HG02885 (cell line): ENCODE results near the gene SYT15.
"Not testable (repeated sequence)": the region's sequence is repeated elsewhere in the genome, so short reads cannot be mapped to it uniquely, and the experiment has no call there.

Experiments
- ATAC-seq: cut with Tn5 transposase; IDR thresholded peaks from one replicate; pipeline ENCODE4 v1.9.1; 2021; ENCODE audit warnings: mild to moderate bottlenecking; ENCODE audit not compliant: unreplicated experiment, poor library complexity

Gene SYT15

DNA sequence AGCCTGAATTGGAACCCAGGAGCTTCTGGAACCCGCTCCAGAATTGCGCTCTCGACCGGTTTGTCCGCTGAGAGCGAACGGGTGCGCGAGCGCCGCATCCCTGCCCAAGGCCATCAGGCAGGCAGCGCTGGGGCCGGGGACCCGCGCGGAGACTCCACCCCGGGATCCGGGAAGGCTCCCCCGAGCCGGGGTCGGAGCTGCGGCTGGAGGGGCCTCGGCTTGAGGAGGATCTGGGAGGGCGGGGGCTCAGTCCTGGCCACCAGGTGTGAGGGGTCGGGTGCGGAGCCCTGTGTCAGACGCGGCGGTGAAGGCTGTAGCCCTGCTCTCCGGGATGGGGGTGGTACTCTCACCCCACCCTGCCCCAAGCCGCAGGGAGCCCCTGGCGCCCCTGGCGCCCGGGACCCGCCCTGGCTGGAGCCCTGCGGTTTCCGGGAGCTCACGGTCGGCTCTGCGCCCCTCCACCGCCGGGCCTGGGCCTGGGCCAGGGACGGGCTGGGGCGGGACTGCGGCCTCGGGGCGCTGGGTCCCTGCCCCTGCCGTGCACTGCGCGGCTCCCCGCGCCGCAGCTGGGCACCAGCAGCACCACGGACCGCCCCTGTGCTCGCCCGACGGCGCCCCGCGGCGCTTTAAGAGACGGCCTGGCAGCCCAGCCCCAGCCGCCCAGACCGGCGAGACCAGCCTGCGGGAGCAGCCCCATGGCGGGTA, at the start of gene SYT15:
TSS of gene SYT15 (plus strand) at position 655 of the 705 bp plus-strand sequence. CDS start at position 696, 41 bp downstream.
- not testable (repeated sequence) for ATAC-seq

DNA sequence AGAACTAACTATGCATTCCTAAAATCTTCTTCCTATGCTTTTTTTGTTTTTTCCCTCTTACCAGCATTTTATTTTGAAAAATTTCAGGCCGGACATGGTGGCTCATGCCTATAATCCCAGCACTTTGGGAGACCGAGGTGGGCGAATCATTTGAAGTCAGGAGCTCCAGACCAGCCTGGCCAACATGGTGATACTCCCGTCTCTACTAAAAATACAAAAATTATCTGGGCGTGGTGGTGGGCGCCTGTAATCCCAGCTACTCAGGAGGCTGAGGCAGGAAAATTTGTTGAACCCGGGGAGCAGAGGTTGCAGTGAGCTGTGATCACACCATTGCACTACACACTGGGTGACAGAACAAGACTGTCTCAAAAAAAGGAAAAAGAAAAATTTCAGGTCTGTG, 49.2 kb upstream of the SYT15 start:
- ATAC-seq, result not testable (repeated sequence)

DNA sequence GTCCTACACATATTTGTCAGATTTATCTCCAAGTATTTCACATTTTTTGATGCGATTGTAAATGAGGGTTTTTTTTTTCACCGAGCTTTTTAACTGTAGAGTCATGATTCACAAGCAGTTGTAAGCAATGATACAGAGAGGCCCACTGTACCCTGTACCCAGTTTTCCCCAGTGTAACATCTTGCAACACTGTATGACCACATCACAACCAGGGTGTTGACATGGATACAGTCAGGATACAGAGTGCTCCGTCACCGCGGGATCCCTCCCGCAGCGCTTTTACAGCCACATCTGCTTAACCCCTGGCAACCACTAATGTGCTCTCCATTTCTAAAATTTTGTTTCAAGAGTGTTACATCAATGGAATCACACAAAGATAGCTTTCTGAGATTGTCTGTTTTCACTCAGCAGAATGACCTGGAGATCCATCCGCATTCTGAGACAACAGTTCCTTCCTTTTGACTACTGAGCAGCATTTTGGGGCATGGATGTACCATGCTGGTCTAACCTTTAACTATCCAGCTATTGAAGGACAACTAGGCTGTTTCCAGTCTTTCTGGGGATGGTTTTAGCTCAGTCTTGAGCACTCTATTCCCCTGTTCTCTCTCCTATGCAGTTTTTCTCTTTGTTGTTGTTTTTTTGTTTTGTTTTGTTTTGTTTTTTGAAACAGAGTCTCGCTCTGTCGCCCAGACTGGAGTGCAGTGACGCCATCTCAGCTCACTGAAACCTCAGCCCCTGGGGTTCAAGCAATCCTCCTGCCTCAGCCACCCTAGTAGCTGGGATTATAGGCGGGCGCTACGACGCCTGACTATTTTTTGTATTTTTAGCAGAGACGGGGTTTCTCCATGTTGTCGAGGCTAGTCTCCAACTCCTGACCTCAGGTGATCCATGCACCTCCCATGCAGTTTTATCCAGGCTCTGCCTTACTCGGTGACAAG, 48.4 kb upstream of the SYT15 start:
- ATAC-seq, result no peak

DNA sequence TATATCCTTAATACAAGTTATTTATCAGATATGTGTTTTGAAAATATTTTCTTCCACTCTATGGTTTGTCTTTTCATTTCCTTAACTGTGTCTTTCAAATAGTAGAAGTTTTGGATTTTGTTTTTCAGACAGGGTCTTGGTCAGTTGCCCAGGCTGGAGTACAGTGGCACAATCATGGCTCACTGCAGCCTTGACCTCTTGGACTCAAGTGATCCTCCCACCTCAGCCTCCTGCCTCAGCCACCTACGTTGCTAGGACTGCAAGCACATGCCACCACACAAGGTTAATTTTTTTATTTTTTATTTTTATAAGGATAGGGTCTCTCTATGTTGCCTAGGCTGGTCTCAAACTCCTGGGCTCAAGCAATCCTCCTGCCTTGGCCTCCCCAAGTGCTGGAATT, 46.7 kb upstream of the SYT15 start:
- ATAC-seq, result not testable (repeated sequence)

DNA sequence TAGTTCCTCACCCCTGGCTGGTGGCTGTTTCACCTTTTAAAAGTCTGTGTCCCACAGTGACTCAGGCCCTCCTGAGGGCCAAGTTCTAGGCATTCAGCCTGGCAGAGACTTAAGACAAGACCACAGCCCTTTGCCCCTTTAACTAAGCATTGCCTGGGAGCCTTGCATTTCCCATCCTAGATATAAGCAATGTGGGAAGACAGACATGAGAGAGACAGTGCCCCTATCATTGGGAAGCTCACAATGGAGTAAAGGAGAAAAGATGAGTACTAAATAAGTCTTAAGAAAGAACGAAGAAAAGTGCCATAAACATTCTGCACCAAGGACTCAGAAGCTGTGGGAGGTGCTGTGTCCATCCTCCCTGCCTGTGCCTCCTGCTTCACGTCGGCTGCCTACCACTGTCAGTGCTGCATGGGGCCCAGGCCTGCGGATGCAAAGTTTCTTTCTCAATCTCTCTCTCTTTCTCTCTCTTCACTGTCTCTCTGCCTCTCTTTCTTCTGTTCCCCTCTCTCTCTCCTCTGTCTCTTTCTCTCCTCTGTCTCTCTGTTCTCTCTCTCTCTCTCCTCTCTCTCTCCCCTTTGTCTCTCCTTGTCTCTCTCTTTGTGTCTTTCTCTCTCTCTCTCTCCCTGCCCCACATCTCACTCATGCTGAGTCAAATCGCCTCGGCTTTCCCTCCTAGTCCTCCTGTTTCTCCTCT, 44.0 kb upstream of the SYT15 start:
- no peak for ATAC-seq

DNA sequence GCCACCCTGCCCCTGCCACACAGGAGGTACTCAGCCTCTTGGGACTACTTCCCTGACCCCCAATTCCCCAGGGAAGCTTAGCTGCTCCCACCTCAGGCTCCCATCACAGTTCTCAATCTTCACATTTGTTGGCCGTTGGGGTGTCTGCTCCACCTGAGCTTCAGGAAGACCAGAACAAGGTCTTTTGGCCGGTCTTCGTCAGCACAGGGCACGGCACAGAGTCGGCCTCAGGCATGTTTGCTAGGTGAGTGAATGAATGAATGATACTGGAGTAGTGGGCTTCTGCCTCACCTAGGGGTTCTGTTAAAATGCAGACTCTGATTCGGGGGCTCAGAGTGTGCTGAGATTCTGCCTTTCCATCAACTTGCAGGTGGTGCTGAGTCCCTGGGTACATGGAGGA, 42.8 kb upstream of the SYT15 start:
- no peak for ATAC-seq

DNA sequence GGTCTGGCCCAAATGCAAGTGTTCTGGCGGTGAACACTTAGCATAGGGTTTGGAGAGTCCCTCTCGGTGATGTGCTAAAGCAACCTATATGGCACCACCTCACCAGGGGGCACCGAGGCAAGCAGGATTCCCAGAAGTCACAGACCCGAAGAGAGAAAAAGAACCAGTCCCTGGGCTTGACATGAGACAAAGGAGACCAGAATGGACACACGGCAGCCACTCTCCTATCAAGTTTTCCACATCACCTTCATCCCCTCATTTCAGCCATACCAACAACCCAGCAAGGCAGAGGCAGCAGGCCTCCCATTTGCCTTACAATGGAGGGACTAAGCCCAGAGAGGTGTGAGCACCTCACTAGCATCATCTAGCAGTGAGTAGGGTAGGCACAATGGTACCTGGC, 42.1 kb upstream of the SYT15 start:
- ATAC-seq, result no peak

DNA sequence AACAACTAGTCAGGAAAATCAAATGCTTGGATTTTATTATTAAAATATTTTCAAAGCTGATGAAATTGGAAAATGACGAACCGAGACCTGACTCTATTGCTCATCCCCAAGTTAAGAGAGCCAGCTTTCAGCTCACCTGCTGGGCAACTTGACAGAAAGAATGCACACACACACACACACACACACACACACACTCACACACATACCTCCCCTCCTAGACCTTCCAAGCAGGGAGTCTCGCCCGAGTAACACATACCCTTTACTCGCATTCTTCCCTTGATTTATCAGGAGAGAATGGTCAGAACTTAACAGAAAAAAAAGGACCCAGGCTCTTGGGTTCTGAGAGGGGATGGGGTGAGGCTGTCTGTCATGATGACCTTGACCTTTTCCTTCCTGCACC, 41.6 kb upstream of the SYT15 start:
- ATAC-seq, result no peak

DNA sequence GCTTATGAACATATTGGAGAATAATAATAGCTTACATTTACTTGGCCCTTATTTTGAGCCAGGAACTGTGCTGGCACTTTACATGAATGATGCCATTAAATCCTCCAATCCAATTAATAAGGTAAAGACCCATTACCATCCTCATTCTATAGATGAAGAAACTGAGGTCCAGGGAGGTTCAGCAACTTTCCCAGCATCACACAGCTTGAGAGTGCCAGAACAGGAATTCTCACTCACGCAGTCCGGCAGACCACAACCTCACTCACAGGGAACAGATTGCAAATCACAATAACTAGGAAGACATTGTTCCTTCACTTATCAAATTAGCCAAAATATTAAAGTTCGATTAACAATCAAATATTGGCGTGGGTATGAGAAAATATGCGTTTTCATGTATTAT, 40.8 kb upstream of the SYT15 start:
- ATAC-seq, result no peak

DNA sequence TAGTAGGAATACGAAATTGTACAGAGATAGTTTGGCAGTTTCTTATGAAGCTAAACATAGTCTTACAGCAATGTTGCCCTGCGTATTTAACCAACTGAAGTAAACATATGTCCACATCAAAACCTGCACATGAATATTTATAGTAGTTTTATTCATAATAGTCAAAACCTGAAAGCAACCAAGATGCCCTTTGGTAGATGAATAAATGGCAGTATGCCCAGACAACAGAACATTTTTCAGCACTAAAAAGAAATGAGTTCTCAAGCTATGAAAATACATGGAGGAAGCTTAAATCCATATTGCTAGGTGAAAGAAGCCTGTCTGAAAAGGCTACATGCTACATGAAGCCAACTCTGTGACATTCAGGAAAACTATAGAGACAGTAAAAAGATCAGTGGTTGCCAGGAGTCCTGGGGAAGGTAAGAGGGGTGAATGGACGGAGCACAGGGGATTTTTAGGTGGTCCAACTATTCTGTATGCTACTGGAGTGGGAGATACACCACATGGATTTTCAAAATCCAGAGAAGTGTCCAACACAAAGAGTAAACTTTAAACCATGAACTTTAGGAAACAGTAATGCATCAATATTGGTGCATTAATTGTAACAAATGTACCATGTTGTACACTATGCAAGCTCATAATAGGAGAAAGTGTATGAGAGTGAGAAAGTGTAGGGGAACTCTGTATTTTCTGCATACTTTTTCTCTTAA, 40.1 kb upstream of the SYT15 start:
- ATAC-seq, result no peak

DNA sequence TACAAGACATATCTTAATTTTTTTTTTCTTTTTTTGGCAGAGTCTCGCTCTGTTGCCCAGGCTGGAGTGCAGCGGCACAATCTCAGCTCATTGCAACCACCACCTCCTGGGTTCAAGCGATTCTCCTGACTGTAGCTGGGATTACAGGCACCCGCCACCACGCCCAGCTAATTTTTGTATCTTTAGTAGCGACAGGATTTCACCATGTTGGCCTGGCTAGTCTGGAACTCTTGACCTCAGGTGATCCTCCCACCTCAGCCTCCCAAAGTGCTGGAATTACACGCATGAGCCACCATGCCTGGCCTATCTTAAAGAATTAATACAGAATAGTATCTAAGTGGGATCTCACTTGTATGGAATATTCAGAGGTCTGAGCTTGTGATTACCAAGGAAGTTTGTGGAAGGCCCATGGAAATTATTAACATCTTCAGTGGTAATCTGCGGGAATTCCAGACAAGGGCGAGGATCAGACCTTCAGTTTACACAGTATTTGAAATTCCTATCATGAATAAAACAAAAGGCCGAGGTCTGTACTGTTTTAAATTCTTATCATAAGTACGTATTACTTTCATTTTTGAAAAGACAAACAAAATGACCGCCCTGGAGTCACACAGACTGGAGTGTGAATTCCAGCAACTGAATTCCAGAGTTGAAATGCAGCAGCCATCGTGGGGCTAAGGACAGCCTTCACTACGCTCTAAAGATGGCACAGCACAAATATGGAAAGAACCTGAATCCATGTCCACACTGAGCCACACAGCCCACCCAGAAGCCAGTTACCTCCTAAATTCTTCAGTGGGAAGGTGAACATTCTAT, 39.1 kb upstream of the SYT15 start:
- ATAC-seq, result no peak

DNA sequence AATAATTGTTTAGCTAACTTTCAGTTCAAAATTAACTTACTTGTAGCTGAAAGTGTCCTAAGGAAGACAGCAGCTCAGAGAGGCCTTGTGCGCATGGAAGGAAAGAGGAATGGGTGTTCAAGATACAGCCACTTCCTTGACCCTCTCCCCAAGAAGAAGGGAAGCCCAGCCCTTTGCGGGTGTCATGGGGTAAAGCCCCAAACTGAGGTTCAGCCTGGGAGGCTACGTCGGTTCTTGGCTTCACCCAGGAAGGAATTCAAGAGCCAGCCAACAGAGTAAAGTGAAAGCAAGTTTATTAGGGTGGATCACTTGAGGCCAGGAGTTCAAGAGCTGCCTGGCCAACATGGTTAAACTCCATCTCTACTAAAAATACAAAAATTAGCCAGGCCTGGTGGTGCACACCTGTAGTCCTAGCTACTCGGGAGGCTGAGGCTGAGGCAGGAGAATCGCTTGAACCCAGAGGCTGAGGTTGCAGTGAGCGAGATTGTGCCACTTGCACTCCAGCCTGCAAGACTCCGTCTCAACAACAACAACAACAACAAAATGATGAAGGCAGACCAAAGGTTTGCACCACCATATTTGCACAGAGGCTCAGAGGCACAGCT, 38.4 kb upstream of the SYT15 start:
- no peak for ATAC-seq

DNA sequence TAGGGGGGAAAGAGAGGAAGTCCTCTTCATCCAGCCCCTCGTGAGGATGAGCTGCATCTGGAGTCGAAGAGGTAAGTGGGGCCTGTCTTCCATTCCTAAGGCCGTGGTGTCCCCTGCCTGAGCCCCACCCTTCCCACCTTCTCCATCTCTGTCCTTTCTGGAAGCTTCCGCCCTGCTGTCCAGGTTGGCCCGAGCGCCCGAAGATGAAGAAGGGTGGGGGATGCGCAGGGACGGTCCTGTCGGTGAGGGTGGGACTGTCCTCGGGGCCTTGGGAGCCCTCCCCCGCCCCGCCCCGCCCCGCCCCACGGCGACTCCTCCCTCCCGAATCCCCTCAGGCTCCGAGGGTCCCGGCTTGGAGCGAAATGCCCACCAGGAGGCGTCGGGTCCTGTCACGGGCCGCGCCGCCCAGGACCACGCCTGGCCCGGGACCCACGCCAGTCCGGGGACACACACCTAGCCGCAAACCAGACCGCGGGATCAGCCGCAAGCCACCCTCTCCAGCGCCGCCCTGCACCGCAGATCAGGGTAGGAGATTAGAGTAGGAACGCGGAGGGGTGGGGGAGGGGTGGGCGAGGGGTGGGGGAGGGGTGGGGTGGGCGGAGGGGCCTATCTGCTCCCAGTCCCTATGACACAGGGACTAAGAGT, 37.8 kb upstream of the SYT15 start:
- no peak for ATAC-seq

DNA sequence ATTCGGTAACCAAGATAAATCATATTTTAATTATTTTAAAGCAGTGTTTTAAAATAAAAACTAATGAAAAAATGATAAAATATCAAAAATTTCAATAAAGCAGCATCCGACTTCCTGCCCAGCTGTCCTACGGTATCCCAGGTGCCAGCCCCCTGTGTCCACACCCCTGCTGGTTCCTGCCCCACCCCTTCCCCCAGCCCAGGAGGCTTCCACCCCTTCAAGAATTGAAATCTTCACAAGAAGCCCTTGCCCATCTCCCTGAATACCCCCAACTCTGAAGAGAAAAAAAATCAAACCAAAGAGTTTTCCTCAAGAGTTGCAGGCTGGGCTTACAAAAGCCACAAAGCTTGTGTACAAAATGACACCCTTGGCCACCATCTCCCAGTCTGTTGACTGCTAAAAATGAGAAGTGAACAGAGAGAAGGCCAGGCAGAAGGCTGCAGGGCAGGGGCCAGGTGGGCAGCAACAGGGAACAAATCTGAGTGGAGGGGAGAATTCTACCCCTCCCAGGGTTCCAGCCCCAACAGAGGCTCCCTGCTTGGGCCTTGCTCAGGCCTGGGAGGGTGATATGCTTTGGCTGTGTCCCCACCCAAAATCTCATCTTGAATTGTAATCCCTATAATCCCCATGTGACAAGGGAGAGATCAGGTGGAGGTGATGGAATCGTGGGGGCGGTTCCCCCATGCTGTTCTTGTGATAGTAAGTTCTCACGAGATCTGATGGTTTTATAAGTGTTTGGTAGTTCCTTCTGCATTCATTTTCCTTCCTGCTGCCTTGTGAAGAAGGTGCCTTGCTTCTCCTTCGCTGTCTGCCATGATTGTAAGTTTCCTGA, 37.0 kb upstream of the SYT15 start:
- ATAC-seq, result no peak

DNA sequence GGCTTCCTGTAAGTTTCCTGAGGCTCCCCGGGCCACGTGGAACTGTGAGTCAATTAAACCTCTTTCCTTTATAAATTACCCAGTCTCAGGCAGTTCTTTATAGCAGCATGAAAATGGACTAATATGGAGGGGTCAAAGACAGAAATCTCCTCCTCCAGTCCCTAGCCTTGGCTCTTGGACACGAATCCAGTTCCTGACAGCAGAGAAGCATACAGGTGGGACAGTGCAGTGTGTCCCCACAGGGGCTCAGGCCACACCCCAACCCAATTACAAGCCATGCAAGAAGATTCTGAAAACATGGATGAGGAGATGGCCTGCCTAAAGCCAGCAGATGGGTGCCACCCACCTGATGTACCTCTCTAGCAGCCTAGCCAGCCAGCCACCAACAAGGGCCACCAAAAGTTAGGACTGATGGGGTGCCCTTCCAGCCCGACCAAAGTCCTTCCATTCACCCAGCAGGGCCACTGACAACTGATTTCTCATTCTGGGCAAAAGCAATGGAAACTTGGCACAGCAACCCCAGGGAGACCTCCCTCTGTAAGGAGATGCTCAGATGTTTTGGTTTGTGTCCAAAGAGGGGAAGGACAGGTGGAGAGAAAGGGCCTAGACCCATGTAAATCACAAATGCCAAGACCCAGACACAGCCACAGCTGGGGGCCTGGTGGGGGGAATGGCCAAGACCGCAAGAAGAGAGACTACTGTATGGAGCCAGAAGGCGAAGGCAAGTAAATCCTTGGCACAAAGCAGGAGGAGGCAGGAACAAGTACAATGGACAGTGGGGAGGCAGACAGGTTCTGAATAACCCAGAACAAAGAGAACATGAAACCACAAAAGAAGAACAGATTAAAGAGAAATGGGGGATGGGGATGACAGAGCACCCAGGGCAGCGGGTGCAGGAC, 36.1 kb upstream of the SYT15 start:
- no peak for ATAC-seq

DNA sequence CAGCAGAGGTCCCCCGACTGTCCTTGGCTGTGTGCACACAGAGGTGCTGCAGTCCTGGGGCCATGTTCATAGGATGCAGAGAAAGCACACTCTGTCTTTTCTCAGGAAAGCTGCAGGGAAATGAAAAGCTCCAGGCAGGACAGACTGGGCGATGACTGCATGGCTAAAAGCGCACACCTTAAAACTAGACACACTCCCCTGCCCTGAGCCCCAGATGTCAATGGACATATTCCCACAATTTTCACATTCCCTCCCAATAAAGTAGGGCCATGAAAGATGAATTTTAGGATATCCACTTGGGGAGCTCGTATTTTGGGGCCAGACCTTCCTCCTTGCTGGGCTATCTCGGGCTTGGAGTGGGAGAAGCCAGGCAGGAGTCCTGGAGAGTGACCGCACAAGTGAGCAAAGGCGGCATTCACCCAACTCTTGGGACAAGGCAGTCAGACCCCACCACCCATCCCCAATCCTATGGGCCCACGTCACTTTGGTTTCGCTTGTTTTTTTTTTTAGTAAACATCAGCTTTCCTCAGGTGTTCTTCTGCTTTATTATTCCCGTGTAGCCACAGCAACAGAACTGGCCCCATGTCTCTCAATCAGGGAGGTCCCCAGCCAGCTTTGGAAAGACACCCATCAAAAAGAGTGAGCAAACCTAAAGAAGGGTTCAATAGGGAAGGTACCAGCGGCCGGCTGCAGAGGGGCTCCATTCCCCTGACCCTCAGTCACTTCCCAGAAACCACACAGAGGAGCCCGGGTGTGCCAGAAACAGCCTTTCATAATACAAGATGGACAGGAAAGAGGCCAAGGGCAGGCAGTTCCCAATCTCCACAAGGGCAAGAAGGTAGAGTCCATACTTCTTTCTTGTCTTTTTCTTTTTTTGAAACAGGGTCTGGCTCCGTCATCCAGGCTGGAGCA, 35.2 kb upstream of the SYT15 start:
- ATAC-seq, result no peak
